Fibroblast of skin of back (primary cell): ENCODE data around the gene RSPH9.
"Not testable (repeated sequence)": the region's sequence is repeated elsewhere in the genome, so short reads cannot be mapped to it uniquely, and the experiment has no call there.

Experiments
- DNase-seq: peaks from one replicate; pipeline ENCODE4 v3.0.0-alpha.2; 2013

The RSPH9 gene

GRCh38 chr6:43629104-43629504 lies 15.7 kb upstream of the RSPH9 start, which contains the start of gene GTPBP2:
Gene GTPBP2 (minus strand): TSS chr6:43629264. CDS start chr6:43629162, 102 bp downstream.
- peak; percentile 99 for DNase-seq

GRCh38 chr6:43629505-43630300 lies 15.1 kb upstream of the RSPH9 start:
- peak; percentile 98 for DNase-seq

- no peak for DNase-seq
These were observed 13.7 kb upstream of the RSPH9 start for GRCh38 chr6:43630980-43631619.

- DNase-seq: not testable (repeated sequence)
These were observed 11.8 kb upstream of the RSPH9 start for GRCh38 chr6:43633002-43633401.

GRCh38 chr6:43634702-43635303 lies 10.0 kb upstream of the RSPH9 start:
- no peak for DNase-seq

GRCh38 chr6:43635387-43636307 lies 9.2 kb upstream of the RSPH9 start, which contains the start of gene MAD2L1BP:
Gene MAD2L1BP (plus strand): TSS chr6:43635840. CDS start chr6:43635876, 36 bp downstream.
- peak; percentile 79 for DNase-seq

GRCh38 chr6:43636308-43636659 lies 8.6 kb upstream of the RSPH9 start:
- no peak for DNase-seq

- DNase-seq: peak; percentile 15
These were observed 4.6 kb upstream of the RSPH9 start for GRCh38 chr6:43639984-43640800.

GRCh38 chr6:43645613-43645964 lies 753 bp downstream of the RSPH9 start:
- DNase-seq: no peak

- DNase-seq: no peak
These were observed 2.8 kb downstream of the RSPH9 start for GRCh38 chr6:43647613-43648012.

- DNase-seq: no peak
These were observed 3.4 kb downstream of the RSPH9 start for GRCh38 chr6:43648248-43648647.

- DNase-seq: not testable (repeated sequence)
These were observed 8.0 kb downstream of the RSPH9 start for GRCh38 chr6:43652822-43653221.

- no peak for DNase-seq
These were observed 12.5 kb downstream of the RSPH9 start for GRCh38 chr6:43657221-43657802.

GRCh38 chr6:43658161-43658560 lies 13.3 kb downstream of the RSPH9 start:
- no peak for DNase-seq

- not testable (repeated sequence) for DNase-seq
These were observed 18.1 kb downstream of the RSPH9 start for GRCh38 chr6:43662948-43663347.

- DNase-seq: peak; percentile 34
These were observed 20.5 kb downstream of the RSPH9 start for GRCh38 chr6:43665376-43665775.

GRCh38 chr6:43666196-43666920 lies 21.5 kb downstream of the RSPH9 start:
- DNase-seq: no peak

GRCh38 chr6:43667245-43668150 lies 22.7 kb downstream of the RSPH9 start:
- peak; percentile 69 for DNase-seq
